Medulla oblongata (tissue), 1 donor: ENCODE data around the gene STN1.

Experiments used
- DNase-seq: peaks from one replicate; pipeline ENCODE4 v3.0.0-alpha.2; 2015; ENCODE audit errors: extremely low spot score

STN1 gene

DNA sequence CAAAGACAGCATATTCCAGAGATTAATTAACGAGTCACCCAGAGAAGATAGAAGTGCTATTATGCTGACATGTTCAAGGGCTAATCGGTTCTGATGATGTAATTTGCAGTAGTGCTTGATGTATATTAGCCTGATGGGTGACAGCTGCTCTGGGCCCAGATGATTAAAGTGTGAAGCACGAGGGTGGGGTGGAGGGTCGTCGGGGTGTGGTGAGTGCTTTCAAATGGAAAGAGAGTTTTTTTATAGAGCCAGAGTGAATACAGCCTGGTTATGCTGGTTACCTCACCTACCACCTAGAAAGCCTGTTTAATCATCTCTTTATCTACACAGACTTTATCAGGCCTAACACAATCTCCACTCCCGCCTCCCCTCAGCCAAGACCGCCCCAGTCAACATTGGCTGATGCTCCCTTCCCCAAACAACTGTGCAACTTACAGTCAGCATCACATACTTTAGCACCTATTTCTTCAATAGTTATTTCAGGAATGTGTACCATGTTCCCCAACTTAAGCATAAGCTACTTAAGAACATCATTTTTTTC, 11.5 kb upstream of the STN1 start:
- DNase-seq, result no peak

DNA sequence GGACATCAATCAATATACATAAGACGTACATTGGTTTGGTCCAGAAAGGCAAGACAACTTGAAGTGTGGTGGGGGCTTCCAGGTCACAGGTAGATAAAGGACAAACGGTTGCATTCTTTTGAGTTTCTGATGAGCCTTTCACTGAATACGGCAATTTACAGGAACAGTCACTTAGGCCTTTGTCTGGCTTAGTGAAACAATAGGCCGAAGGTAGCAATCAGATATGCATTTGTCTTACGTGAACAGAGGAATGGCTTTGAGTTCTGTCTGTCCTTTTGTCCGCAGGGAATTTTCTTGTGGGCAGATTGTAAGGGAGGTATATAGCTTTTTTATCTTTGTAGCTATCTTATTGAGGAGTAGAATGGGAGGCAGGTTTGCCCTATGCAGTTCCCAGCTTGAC, 10.8 kb upstream of the STN1 start:
- no peak for DNase-seq

- no peak for DNase-seq
Measured at GRCh38 chr10:103926722-103927319, 8.8 kb upstream of the STN1 start.

DNA sequence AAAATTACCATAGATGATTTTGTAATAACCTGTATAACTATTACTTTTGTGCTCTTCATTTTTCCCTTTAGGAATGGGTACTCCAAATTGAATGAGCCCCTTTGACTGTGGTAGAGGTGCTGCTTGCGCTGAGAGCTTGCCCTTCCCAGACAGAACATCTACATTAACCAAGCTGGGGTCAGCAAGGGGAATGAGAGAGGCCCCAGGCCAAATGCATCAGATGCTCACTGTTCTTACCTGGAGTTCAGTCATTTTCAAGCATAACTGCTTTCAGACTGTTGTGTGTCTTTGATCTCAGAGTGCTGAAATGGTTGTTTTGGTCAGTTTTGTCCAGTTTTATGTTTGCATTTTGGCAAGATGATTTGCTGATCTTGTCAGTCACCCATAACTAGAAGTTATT, 7.6 kb upstream of the STN1 start:
- no peak for DNase-seq

DNA sequence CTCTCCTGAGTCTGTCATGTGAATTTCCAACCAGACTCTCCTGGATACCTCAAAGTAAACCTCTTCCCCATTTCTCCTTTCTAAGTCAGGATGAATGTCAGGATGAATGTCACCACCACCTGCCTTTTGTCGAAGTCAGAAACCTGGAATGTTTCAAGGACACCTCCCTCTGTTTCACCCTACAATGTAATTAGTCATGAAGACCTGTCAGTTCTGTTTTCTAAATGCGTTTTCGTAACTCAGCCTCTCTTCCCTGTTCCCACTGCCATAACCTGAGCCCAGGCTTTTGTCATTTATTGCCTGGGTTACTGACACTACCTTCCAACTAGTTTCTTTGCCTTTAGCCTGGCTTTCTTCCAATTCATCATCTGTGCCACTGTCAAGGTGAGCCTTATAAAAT, 5.5 kb upstream of the STN1 start:
- DNase-seq, result no peak

DNA sequence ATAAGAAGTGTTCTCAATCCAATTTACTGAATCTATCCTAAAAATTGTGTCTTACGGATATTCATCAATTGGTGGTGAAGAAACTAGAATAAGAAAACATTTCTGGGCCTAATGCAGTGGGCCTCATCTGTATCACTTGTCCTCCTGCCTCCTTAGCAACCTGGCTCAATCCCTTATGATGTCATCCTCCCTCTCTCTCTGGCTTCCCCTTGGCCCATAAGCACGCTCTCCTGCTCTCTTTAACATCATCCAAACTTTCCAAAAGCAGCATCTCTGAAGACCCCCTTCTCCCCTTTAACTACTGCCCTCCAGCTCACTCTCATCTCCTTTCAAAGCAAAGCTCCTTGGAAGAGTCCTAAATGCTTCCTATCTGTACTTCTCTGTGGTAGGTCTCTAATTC, 4.7 kb upstream of the STN1 start:
- no peak for DNase-seq

DNA sequence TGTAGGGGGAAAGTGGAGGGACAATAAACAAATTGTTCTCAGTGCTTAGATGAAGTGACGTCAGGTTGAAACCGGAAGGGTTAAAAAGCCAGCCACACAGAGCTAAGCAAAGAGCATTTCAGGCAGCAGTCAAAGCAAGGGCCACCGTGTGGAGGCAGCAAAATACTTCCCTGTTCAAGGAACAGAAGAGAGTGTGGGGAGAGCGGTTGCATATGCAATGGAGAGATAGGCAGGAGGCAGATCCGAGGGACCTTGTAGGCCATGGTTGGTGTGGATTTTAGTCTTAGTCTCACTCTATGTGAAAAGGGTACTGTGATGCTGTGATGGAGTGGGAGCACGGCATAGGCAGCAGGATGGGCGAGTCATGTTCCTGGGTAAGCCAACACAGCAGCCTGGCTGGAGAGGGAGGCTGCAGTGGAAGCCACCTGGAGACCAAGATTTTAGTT, 3.8 kb upstream of the STN1 start:
- peak; percentile 79 for DNase-seq

GRCh38 chr10:103921248-103921647, 3.3 kb upstream of the STN1 start:
- DNase-seq, result no peak

- DNase-seq, result no peak
Measured at GRCh38 chr10:103919648-103920025, 1.7 kb upstream of the STN1 start.

- DNase-seq, result no peak
Measured at GRCh38 chr10:103917302-103918052, 507 bp downstream of the STN1 start.

GRCh38 chr10:103916876-103917275, 1.1 kb downstream of the STN1 start:
- DNase-seq, result no peak

DNA sequence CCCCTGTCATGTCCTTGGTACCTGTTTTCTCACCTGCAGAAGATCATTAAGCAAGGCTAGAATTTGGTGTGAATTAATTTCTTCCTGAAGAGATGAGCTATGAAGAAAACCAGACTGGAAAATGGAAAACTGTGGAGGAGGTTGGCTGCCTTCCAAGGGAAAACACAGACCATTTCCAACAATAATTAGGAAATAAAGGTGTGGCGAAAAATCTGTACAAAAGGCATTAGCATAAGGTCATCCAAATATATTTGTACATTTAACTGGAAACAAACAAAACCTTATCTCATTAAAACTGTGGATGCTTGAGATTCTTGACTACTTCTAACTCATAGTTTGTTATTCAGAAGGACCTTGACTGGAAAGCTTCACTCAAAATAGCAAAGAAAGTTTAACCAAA, 1.7 kb downstream of the STN1 start:
- DNase-seq, result no peak

DNA sequence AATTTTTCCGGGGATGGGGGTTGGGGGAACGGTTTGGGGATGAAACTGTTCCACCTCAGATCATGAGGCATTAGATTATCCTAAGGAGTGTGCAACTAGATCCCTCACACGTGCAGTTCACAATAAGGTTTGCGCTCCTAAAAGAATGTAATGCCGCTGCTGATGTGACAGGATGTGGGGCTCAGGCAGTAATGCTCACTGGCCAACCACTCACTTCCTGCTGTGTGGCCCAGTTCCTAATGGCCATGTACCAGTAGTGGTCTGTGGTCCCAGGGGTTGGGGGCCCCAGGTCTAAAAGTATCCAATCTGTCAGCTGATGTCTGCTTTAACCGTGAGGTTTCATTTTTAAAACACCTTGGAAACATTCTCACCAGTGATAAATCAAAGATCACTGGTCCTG, 2.2 kb downstream of the STN1 start:
- no peak for DNase-seq

- no peak for DNase-seq
Measured at GRCh38 chr10:103912759-103913158, 5.2 kb downstream of the STN1 start.

DNA sequence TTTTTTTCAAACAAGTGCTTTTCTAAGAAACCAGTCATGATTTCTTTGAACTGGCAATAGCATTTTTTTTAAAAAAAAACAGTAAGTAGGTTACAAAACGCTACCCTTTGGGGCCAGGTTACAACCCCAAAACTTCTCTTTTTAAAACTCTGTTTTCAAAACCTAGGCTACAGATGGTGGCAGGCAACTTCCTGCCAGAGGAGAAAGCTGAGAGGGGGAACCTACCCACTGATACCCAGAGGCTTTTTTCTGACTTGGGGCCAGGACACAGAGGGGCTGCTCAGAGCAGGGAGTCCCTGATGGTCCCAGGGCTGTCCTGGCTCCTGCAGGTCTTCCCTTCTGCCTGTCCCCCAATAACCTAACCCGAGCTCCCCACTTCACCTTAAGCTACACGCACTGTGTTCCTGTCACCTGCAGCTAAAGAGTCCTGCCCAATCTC, 6.9 kb downstream of the STN1 start:
- DNase-seq, result no peak

DNA sequence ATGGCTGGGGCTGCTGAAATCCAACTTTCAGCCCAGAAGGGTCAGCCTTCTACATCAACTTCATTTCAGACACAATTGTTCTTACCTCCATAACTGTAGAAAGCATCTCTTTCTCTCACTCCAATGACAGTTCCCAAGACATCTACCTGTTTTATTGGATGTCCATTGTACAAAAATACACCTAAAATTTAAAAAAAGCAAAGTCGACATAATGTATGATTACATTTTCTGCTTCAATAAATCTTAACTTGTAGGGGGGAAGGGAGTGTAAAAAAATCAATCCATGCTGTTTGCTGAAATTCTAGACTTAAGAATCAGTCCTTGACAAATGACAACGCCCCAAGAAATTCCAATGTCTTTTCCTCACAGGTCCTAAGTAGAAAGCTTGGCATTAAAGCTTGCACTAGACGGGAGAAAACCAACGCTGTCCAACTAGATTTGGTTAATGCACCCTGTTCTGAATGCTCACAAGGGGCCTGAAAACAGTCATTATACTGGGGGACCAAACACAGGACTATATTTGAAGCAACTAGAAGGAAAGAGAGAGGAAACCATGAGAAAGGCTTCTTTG, 7.5 kb downstream of the STN1 start:
- no peak for DNase-seq

DNA sequence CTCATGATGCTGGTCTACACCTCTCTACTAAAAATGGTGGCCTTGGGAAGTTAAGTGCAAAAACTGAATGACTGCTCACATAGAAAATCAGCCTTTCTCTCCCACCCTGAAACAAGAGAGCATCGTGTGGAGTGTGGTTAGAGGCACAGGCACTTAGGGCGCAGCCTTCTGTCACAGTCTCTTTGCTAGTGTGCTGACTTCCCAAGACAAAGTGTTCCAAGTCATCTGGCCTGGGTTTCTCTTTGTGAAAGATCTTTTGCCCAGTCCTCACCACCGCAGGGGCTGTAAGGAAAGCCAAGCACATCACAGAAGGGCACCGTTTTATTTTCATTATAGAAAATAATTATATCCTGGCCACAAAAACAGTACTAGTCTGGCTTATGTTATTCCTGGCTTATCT, 12.5 kb downstream of the STN1 start:
- peak; percentile 62 for DNase-seq

- DNase-seq, result no peak
Measured at GRCh38 chr10:103901299-103901698, 16.7 kb downstream of the STN1 start.

DNA sequence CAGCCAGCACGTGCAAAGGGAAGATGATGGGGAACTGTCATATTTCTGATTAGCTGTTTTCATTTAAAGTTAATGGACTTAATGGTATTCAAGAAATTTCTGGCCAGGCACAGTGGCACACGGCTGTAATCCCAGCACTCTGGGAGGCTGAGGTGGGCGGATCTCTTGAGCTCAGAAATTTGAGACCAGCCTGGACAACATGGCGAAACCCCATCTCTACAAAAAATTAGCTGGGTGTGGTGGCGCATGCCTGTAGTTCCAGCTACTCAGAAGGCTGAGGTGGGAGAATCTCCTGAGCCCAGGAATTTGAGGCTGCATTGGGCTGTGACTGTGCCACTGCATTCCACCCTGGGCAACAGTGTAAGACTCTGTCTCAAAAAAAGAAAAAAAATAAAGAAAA, 18.7 kb downstream of the STN1 start:
- DNase-seq, result no peak

DNA sequence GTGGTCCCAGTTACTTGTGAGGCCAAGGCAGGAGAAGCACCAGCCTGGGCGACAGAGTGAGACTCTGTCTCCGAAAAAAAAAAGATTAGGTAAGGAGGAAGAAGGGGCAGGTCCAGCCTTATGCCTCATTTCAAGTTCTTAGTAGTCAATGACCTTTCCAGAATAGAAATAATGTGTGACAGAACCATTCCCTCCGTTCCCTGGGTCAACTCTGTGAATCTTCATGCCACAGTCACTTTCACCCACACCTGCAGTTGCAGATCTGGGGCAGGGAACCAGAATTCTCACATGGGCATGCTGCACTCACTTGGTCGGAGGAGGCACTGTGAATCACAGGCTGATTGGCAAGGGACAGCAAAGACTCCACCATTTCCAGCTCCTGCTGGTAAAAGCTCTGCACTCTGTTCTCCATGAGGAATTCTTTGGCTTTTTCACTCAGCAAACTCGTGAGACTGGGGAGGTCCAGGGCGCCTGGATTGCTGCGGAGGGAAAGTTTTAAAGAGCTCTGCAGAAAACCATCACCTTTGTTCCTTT, 20.7 kb downstream of the STN1 start:
- DNase-seq, result peak; percentile 48

GRCh38 chr10:103896225-103896624, 21.8 kb downstream of the STN1 start:
- DNase-seq, result no peak

DNA sequence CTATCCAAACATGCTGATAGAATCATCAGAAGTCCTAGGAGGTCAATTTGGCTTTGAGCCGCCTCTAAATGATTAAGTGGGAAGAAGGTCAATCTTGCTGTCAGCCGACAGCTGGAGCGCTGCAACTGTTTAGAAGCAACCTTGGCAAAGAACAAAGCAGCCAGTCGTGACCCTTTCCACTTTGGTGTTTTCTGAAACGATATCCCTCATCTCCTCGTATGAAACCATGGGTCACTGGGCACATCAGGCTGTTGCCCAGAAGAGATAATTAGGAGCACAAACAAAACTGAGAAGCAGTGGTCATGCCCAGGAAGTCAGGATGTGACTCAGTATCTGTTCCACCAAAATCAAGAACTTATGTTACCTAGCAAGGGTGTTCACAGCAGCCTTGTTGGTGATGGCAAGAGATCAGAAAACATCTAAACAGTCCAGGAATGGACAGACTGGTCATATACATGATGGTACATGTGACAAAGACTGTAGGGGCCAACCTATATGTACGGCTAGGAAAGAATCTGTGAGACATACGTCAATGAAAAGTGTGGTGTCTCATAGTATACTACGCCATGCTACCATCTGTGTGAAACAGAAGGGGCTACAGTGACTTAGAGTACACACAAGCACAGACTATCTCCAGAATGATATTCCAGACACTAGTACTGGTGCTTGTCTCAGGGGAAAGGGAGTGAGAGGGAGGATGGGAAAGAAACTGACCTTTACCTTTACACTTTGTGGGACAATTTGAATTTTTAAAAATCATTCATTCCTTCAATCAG, 22.4 kb downstream of the STN1 start:
- no peak for DNase-seq
